GM18502 (cell line): Measurements from ENCODE around the gene LZIC.

ENCODE experiments used
- ATAC-seq: cut with Tn5 transposase; IDR thresholded peaks from one replicate; pipeline ENCODE4 v1.9.1; 2021; ENCODE audit warnings: mild to moderate bottlenecking; ENCODE audit not compliant: unreplicated experiment, poor library complexity

LZIC gene

DNA sequence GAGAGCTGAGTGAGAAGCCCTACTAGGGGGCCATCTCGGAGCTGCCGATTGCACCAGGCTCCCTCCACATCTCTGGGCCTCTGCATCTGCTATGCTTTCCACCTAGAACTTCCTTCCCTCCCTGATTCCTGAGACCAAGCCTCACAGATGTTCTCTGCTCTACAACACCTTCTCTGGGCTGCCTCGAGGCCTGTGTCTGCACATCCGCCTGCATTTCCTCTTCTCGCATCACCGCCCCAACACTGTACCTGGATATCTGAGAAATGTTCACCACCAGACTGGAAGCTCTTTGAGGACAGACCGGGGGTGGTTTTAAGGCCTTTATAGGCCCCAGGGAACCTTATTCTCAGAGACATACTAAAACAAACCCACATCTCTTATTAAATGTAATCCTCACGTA, 53.8 kb downstream of the LZIC start:
- ATAC-seq, result no peak

DNA sequence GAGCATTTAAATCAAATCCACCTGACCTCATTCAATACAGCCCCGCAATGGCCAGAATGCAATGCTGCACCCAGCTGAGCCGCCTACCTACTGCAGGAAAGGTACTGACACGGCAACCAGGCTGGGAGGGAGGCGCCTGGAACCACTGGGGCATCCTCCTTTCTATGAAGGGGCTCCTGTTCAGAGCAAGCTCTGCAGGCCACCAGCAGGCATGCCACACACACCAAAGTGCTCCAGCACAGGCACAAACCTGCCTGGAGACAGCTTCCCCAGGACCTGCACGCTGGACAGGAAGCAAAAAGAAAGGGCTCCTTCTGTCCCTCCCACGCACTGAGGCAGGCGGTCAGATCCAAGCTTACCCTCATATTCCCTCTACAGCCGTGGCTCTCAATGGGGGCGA, 54.3 kb downstream of the LZIC start:
- no peak for ATAC-seq

GRCh38 chr1:9887070-9887469, 56.1 kb downstream of the LZIC start:
- ATAC-seq, result no peak

DNA sequence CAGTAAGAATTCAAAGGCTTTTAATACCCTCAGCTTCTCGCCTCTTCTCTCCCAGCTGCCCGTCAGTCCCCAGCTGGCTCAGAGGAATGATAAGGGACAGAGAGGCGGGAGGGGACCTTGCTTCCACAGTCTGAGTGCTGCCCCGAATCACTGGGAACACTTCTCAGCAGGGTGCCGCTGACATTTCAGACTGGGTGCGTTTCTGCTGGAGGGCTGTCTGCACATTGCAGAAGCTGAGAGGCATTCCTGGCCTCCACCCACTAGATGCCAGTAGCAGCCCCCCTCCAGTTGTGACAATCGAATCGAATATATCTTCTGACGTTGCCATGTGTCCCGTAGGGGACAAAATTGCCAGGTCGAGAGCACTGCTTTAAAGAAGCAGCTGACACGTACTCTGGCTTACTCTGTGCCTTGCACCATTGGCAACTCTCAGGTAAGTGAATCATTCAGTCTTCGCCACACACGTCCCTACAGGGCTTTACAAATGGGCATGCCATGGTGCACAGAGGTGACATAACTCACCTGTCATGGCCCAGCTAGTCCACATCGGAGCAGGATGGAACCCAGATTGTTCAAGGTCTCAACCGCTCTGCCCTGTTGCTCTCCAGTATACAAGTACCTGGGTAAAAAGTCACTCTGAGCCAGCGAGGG, 57.0 kb downstream of the LZIC start:
- no peak for ATAC-seq

DNA sequence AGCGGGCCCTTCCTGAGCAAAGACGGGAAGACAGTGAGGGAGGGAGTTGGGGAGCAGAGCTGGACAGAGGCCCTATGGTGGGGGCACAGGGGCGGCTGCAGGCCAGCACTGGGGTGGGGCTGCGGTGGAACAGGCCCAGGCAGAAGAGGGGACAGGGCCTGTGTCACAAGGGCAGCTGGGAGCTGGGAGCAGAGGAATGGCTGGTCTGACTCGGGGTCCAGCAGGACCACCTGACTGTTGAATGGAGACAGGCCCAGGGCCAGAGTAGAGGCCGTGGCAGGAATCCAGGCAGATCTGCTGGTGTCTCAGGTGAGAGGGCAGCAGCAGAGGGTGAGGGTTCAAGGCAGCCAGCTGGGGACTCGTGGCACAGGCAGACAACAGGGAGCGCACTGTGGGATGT, 58.4 kb downstream of the LZIC start:
- no peak for ATAC-seq

DNA sequence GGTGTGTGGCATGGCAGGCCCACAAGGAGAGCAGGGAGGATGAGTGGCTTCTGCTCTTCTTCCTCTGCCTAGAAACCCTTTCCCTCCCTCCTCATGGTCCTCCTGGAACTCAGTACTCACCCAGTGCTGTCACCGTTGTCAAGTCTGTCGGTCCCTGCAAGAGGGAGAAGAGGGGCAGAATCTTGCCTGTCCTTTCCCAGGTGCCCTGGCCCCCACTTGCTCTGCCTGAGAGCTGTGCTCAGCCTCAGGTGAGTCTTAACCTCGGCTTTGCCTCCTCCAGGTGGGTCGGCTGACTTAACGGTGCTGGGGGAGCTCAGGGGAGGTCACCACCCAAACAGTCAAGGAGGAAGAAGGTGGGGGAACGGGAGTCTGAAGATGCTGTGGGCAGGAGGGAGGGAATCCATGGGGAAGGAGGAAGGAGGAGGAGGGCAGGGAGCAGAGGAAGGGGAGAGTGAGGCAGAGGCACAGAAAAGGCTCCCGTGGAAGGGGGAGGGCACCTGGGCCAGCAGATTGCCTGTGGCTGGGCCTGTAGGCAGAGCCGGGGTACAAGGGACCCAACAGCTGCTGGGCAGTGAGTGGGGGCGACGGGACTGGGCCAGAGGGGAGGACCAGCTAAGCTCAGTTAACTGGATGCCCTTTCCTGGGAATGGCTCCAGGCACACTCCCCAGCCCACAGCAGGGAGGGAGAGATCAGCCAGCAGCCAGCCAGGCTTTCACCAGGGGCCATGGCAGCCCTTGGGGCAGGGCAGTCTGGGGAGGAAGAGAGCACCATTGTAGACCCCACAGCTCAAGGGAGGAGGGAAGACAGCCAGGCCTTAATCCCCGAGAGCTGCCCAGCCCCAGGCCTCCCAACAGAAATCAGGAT, 59.4 kb downstream of the LZIC start:
- no peak for ATAC-seq

GRCh38 chr1:9882945-9883303, 60.3 kb downstream of the LZIC start:
- no peak for ATAC-seq

GRCh38 chr1:9882296-9882944, 60.8 kb downstream of the LZIC start:
- ATAC-seq, result no peak

GRCh38 chr1:9881838-9882249, 61.3 kb downstream of the LZIC start:
- ATAC-seq, result no peak
